Measurements from ENCODE around the gene ITGA7. TPM values are rescaled to one million over a fixed set of nuclear protein-coding genes. Genes with fewer than 3 reads are reported as not detected.

The ITGA7 gene
- polyA plus RNA-seq, 1 donor = 35.2 TPM

DNA sequence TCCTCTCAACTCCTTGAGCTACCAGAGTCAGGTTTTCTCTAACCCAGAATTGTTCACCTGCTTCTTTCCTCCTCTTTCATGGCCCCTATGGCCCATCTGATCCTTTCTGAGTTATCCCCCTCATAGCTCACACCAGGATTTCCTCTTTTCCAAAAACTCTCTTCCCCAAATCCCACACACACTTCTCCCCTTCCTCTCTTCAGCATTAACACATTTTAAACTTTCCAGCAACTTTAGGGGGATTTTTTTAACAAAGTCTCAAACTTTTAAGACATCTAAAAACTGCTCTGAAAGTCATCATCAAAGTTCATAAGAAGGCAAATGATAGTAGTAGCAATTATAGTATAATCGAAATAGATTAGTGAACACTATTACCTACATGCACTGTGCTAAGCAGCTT lies 63.1 kb downstream of the ITGA7 start:
- no peak for DNase-seq

DNA sequence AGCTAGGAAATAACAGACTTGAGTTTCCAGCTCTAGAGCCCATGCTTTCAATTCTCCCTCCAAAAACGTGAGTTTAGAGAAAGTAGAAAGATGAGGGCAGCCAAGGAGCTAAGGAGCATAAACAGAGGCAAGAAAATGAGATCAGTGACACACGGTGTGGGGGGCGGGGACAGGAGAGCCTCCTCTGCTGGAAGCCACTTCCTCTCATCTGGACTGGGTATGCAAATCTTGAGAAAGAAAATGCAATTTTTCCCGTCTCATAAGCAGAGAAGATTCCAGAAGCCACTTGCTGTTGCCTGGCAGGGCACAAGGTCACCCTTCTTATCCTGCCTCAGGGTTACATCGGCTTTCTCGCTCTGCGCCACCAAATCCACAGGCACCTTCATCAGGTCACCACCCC lies 65.0 kb downstream of the ITGA7 start:
- DNase-seq = no peak

GRCh38 chr12:55642267-55642666 lies 65.4 kb downstream of the ITGA7 start:
- no peak for DNase-seq

- no peak for DNase-seq
Observed at GRCh38 chr12:55641595-55641994, 66.1 kb downstream of the ITGA7 start.

DNA sequence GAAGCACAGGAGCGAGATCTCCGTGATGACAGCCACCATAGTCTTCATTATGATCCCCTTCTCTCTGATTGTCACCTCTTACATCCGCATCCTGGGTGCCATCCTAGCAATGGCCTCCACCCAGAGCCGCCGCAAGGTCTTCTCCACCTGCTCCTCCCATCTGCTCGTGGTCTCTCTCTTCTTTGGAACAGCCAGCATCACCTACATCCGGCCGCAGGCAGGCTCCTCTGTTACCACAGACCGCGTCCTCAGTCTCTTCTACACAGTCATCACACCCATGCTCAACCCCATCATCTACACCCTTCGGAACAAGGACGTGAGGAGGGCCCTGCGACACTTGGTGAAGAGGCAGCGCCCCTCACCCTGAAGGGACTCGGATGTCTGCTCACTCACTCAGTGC lies 70.2 kb downstream of the ITGA7 start:
- DNase-seq = no peak

- DNase-seq = no peak
Observed at GRCh38 chr12:55636853-55637252, 70.9 kb downstream of the ITGA7 start, which contains the start of gene OR10P1. Gene OR10P1 (plus strand): TSS chr12:55636892. CDS start chr12:55636892, 0 bp downstream.

DNA sequence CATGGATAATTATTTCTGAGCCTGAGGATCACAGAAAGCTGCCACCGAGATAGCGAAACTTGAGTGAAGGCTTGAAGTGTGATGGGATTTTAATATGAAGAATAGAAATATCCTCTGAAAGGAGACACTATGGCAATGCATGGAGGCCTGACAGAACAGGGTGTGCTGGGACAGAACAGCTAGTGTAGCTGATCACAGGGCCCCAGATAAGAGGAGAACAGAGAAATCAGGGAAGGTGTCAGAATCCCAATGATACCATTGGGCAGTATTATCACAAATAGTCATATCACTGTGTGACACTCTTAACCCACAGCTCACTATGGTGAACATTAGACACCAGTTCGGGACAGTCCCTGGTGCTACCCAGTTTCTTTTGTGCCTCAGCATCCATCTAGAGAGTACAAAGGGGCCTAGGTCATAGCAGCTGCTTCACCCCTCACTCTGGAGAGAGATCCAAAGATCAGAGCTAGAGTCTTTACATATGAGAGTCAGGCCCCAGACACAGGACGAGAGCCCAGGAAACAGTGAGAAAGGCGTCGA lies 71.5 kb downstream of the ITGA7 start:
- no peak for DNase-seq

Other genes with a start within 250 kb of the ITGA7 start
- not detected for gene OR6C70, start 237.8 kb downstream of the ITGA7 start, polyA plus RNA-seq (ENCODE audit: insufficient read length)
- not detected for gene OR6C68, start 215.5 kb downstream of the ITGA7 start, polyA plus RNA-seq (ENCODE audit: insufficient read length)
- gene OR6C4, start 158.3 kb downstream of the ITGA7 start, polyA plus RNA-seq (ENCODE audit: insufficient read length) = not detected
- gene OR2AP1, start 135.4 kb downstream of the ITGA7 start, polyA plus RNA-seq (ENCODE audit: insufficient read length) = not detected
- gene OR10P1, start 71.0 kb downstream of the ITGA7 start, polyA plus RNA-seq (ENCODE audit: insufficient read length) = not detected
- gene BLOC1S1, start 8.1 kb upstream of the ITGA7 start, polyA plus RNA-seq (ENCODE audit: insufficient read length) = 101 TPM
- 36.1 TPM for gene RDH5, start 12.5 kb upstream of the ITGA7 start, polyA plus RNA-seq (ENCODE audit: insufficient read length)
- gene CD63, start 21.1 kb upstream of the ITGA7 start, polyA plus RNA-seq (ENCODE audit: insufficient read length) = 592 TPM
- gene GDF11, start 35.2 kb upstream of the ITGA7 start, polyA plus RNA-seq (ENCODE audit: insufficient read length) = 23.0 TPM
- 123 TPM for gene SARNP, start 109.8 kb upstream of the ITGA7 start, polyA plus RNA-seq (ENCODE audit: insufficient read length)
- gene ORMDL2, start 110.1 kb upstream of the ITGA7 start, polyA plus RNA-seq (ENCODE audit: insufficient read length) = 34.6 TPM
- 44.0 TPM for gene DNAJC14, start 121.7 kb upstream of the ITGA7 start, polyA plus RNA-seq (ENCODE audit: insufficient read length)
- gene MMP19, start 135.0 kb upstream of the ITGA7 start, polyA plus RNA-seq (ENCODE audit: insufficient read length) = 1.5 TPM
- 31.0 TPM for gene PYM1, start 220.0 kb upstream of the ITGA7 start, polyA plus RNA-seq (ENCODE audit: insufficient read length)
- gene DGKA, start 223.3 kb upstream of the ITGA7 start, polyA plus RNA-seq (ENCODE audit: insufficient read length) = 26.2 TPM